ENCODE results near the gene PDZD2.

GRCh38 chr5:31661257-31661656 is 22.3 kb downstream of the PDZD2 start:
- TF ChIP-seq CTCF (IDR thresholded peaks at IDR 0.05 in 4 of 5, conservative IDR thresholded peaks at IDR 0.05 in 1 of 5), result no peak
- TF ChIP-seq POLR2A (IDR thresholded peaks at IDR 0.05), result no peak

Measured in gastrocnemius medialis (tissue), 4 donors.